H1 (cell line): Measurements from ENCODE around the gene SATB2. TPM values are rescaled to one million over a fixed set of nuclear protein-coding genes. Genes with fewer than 3 reads are reported as not detected.

Source experiments
- CTCF ChIA-PET: fragments of 300-600 bp; sonication (Branson Sonifier 250); formaldehyde crosslinking; loops from one replicate; lab custom pipeline; 2021; ENCODE audit not compliant: partially characterized antibody; lab: Charles Lee
- POLR2A ChIA-PET: fragments of 300-600 bp; sonication (Branson Sonifier 250); formaldehyde crosslinking; loops from one replicate; lab custom pipeline; 2021; ENCODE audit warnings: inconsistent platforms; ENCODE audit not compliant: partially characterized antibody; lab: Charles Lee
- DNase-seq, 2 experiments: peaks; one replicate each; pipeline versions ENCODE4 v3.0.0 to v3.0.0-alpha.2; 2010 to 2022; ENCODE audit warnings: low spot score in 2 of 2, low read depth in 1 of 2, mixed read lengths in 1 of 2
- FAIRE-seq: peaks from 2 replicates; lab custom pipeline; 2011; peaks lifted over from hg19 to GRCh38; lab: Jason Lieb, UNC
- H2AFZ ChIP-seq: 2 replicates; pipeline ENCODE4 v1.8.1; 2012; ENCODE audit warnings: low read length, inconsistent platforms
- H2AK5ac ChIP-seq: 2 replicates; pipeline ENCODE4 v1.6.1; 2013; ENCODE audit warnings: low read depth, low read length
- H2BK120ac ChIP-seq: replicated peaks from 2 replicates; pipeline ENCODE3; 2013; ENCODE audit warnings: low read depth, low read length, inconsistent platforms
- H2BK12ac ChIP-seq: 2 replicates; pipeline ENCODE4 v1.6.1; 2013; ENCODE audit warnings: low read depth, low read length
- H2BK15ac ChIP-seq: 2 replicates; pipeline ENCODE4 v1.6.1; 2013; ENCODE audit warnings: low read length
- H2BK20ac ChIP-seq: 2 replicates; pipeline ENCODE4 v1.6.1; 2013; ENCODE audit warnings: low read length
- H2BK5ac ChIP-seq: 2 replicates; pipeline ENCODE4 v1.6.1; 2013; ENCODE audit warnings: low read depth, low read length
- H3K14ac ChIP-seq: 2 replicates; pipeline ENCODE4 v1.6.1; 2013; ENCODE audit warnings: inconsistent platforms; ENCODE audit not compliant: insufficient read length
- H3K18ac ChIP-seq: 2 replicates; pipeline ENCODE4 v1.6.1; 2013; ENCODE audit warnings: low read length; ENCODE audit errors: extremely low read depth
- H3K23ac ChIP-seq: 2 replicates; pipeline ENCODE4 v1.6.1; 2013; ENCODE audit warnings: inconsistent platforms; ENCODE audit not compliant: insufficient read length
- H3K23me2 ChIP-seq: 2 replicates; pipeline ENCODE4 v1.6.1; 2013; ENCODE audit warnings: low read depth, low read length
- H3K27ac ChIP-seq: 2 replicates; pipeline ENCODE4 v1.6.1; 2011; ENCODE audit warnings: low read depth, low read length, inconsistent platforms
- H3K27me3 ChIP-seq, 4 experiments: replicated peaks in 1 of 4; 1 replicate in 1 of 4; 2 replicates in 3 of 4; pipeline versions ENCODE4 v1.6.1 to v1.8.1; 2011 to 2013; ENCODE audit warnings: low read length in 3 of 4, mild to moderate bottlenecking in 3 of 4, inconsistent platforms in 2 of 4, mixed read lengths in 2 of 4, moderate library complexity in 1 of 4; ENCODE audit not compliant: control insufficient read depth in 3 of 4, insufficient read depth in 3 of 4; ENCODE audit errors: extremely low read depth in 1 of 4
- H3K36me3 ChIP-seq, 4 experiments: 2 replicates each; pipeline versions ENCODE4 v1.6.1 to v1.8.1; 2011 to 2013; ENCODE audit warnings: mild to moderate bottlenecking in 4 of 4, low read length in 3 of 4, moderate library complexity in 2 of 4, control low read depth in 1 of 4, inconsistent platforms in 1 of 4; ENCODE audit not compliant: insufficient read depth in 4 of 4, control insufficient read depth in 2 of 4
- H3K4ac ChIP-seq: replicated peaks from 2 replicates; pipeline ENCODE3; 2013; ENCODE audit warnings: low read length, low read depth, mixed read lengths, inconsistent platforms; ENCODE audit not compliant: insufficient read length
- H3K4me1 ChIP-seq, 4 experiments: replicated peaks in 1 of 4; 1 replicate in 1 of 4; 2 replicates in 3 of 4; pipeline versions ENCODE4 v1.6.1 to v1.8.1; 2011 to 2013; ENCODE audit warnings: low read length in 3 of 4, inconsistent platforms in 2 of 4, mixed read lengths in 1 of 4; ENCODE audit not compliant: insufficient read depth in 4 of 4, control insufficient read depth in 3 of 4
- H3K4me2 ChIP-seq, 2 experiments: 2 replicates each; pipeline versions ENCODE4 v1.6.1 to v1.8.1; 2011 to 2013; ENCODE audit warnings: low read depth in 2 of 2, low read length in 2 of 2, control low read depth in 1 of 2, inconsistent platforms in 1 of 2, mild to moderate bottlenecking in 1 of 2; ENCODE audit not compliant: insufficient read depth in 1 of 2
- H3K4me3 ChIP-seq, 4 experiments: fragments of 200-600, 300-600 bp in 1 of 4; sonication (generic), shearing (Covaris generic), sonication (Bioruptor Twin) in 1 of 4; 2 replicates each; pipeline versions ENCODE4 v1.5.1 to v1.8.1; 2011 to 2016; ENCODE audit warnings: low read length in 4 of 4, low read depth in 3 of 4, control low read depth in 2 of 4, inconsistent platforms in 2 of 4, mild to moderate bottlenecking in 2 of 4, mixed read lengths in 1 of 4, moderate library complexity in 1 of 4; ENCODE audit not compliant: insufficient read depth in 2 of 4; ENCODE audit errors: extremely low read depth in 1 of 4
- H3K56ac ChIP-seq: replicated peaks from 2 replicates; pipeline ENCODE3; 2013; ENCODE audit warnings: low read depth, mild to moderate bottlenecking, mixed read lengths, low read length, inconsistent platforms; ENCODE audit not compliant: insufficient read length
- H3K79me1 ChIP-seq: 2 replicates; pipeline ENCODE4 v1.6.1; 2013; ENCODE audit warnings: low read depth, low read length, control low read depth
- H3K79me2 ChIP-seq, 2 experiments: 2 replicates each; pipeline versions ENCODE4 v1.6.1 to v1.8.1; 2012 to 2013; ENCODE audit warnings: low read length in 2 of 2, mild to moderate bottlenecking in 2 of 2, inconsistent platforms in 1 of 2; ENCODE audit not compliant: insufficient read depth in 2 of 2, control insufficient read depth in 1 of 2
- H3K9ac ChIP-seq, 4 experiments: replicated peaks in 1 of 4; 1 replicate in 1 of 4; 2 replicates in 3 of 4; pipeline versions ENCODE4 v1.6.1 to v1.8.1; 2011 to 2013; ENCODE audit warnings: low read depth in 3 of 4, low read length in 3 of 4, control low read depth in 2 of 4, mild to moderate bottlenecking in 2 of 4, moderate library complexity in 2 of 4, inconsistent platforms in 1 of 4; ENCODE audit errors: extremely low read depth in 1 of 4
- H3K9me3 ChIP-seq, 2 experiments: 2 replicates each; pipeline versions ENCODE4 v1.6.1 to v1.8.1; 2012 to 2013; ENCODE audit warnings: mild to moderate bottlenecking in 2 of 2, moderate library complexity in 2 of 2, control low read depth in 1 of 2, inconsistent platforms in 1 of 2, low read depth in 1 of 2, low read length in 1 of 2, mixed read lengths in 1 of 2; ENCODE audit not compliant: insufficient read depth in 2 of 2
- H4K20me1 ChIP-seq, 2 experiments: replicated peaks in 1 of 2; 2 replicates each; pipeline versions ENCODE3 to v1.8.1; 2011 to 2013; ENCODE audit warnings: inconsistent platforms in 2 of 2, low read length in 2 of 2, mild to moderate bottlenecking in 1 of 2; ENCODE audit not compliant: insufficient read depth in 2 of 2, control insufficient read depth in 1 of 2
- H4K5ac ChIP-seq: 2 replicates; pipeline ENCODE4 v1.6.1; 2013; ENCODE audit warnings: low read length, low read depth, mixed read lengths, inconsistent platforms; ENCODE audit not compliant: insufficient read length
- H4K8ac ChIP-seq: 2 replicates; pipeline ENCODE4 v1.8.0; 2013; ENCODE audit warnings: mild to moderate bottlenecking, moderate library complexity, low read length, inconsistent platforms; ENCODE audit not compliant: insufficient read depth; ENCODE audit errors: extremely low read depth
- H4K91ac ChIP-seq: replicated peaks from 2 replicates; pipeline ENCODE3; 2013; ENCODE audit warnings: low read length, mixed read lengths, inconsistent platforms; ENCODE audit not compliant: insufficient read length
- ASH2L ChIP-seq: fragments of 200-600, 300-600 bp; sonication (generic); IDR thresholded peaks from one replicate; pipeline ENCODE4 v1.7.1; 2017; ENCODE audit warnings: low read length
- PHF8 ChIP-seq: fragments of 200-600 bp; sonication (generic); conservative IDR thresholded peaks from 2 replicates; pipeline ENCODE4 v1.7.1; 2012; ENCODE audit warnings: low read depth, mild to moderate bottlenecking, inconsistent platforms, low read length, moderate library complexity
- POU5F1 ChIP-seq: IDR thresholded peaks from 2 replicates; pipeline ENCODE4 v1.6.1; 2011; ENCODE audit warnings: low read depth, mild to moderate bottlenecking, low read length, moderate library complexity
- SP2 ChIP-seq: IDR thresholded peaks from 2 replicates; pipeline ENCODE4 v1.6.1; 2012; ENCODE audit warnings: mild to moderate bottlenecking, low read length, inconsistent platforms
- WGBS, 2 experiments: shearing (Covaris generic) in 1 of 2; methylation state at CpG; one replicate each; pipeline versions ENCODE4 v1.1.6 to v1.1.7; 2013 to 2015; ENCODE audit warnings: low lambda C conversion rate in 2 of 2, mixed read lengths in 2 of 2, inconsistent platforms in 1 of 2, low coverage in 1 of 2, missing lambda C conversion rate in 1 of 2; ENCODE audit not compliant: insufficient replicate concordance in 2 of 2, insufficient coverage in 1 of 2, insufficient read length in 1 of 2; ENCODE audit errors: extremely low coverage in 1 of 2, missing lambda C conversion rate in 1 of 2; 5-methylcytosine and 5-hydroxymethylcytosine counted together
- polyA plus RNA-seq, 7 experiments: library from polyadenylated mRNA; depleted of rRNA in 3 of 7; stranded (reverse) in 5 of 7; unstranded in 2 of 7; fragments of >200 nt in 5 of 7; fragments of 200-250 nt in 2 of 7; gene quantifications; 1 replicate in 5 of 7; 2 replicates in 1 of 7; 4 replicates in 1 of 7; pipeline versions ENCODE4 v1.2.1 to v1.2.3, GENCODE V29; 2011 to 2013; ENCODE audit warnings: missing spikeins in 2 of 7, mixed read lengths in 2 of 7
- total RNA-seq: library from RNA; stranded (reverse); fragmentation: NEBNext Ultra II Directional; extraction: Animal tissue kit (Norgen Biotek cat#: 25700); gene quantifications from 2 replicates; pipeline ENCODE4 v1.2.1, GENCODE V29; 2021
- TF ChIP-seq, protein P1 (sequence below): IDR thresholded peaks from 2 replicates; pipeline ENCODE4 v1.6.1; 2011; ENCODE audit warnings: low read depth, mild to moderate bottlenecking, low read length; ENCODE audit not compliant: insufficient read depth

SATB2 gene
- total and polyA plus RNA-seq, 2 of the 8 experiments (the other 6 are each of a cell fraction or from before 2014, with no cell fraction given): 1.3 to 5.7 TPM

DNA sequence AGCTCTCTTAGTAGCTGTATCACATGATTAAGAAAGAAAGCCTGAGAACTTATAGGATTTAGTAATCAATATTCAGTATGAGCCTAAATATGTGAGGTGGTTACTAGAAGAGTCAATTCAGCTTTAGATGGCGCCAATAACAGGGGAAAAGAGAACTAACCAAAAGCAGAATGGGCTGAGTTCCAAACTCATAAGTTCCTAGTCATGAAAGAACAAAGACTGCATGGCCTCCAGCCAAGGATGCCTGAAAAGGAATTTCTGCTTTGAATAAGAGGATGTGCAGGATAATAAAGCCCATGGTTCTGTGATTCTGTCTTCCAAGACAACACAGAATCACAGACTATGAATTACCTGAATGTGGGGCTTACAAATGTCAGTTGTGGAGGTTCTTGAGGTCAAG, 196.5 kb downstream of the SATB2 start:
- H3K27me3 ChIP-seq: no peaks in the 10 kb centered on the region
- ChIA-PET CTCF (interaction anchor here (1.0 kb wide), 1 partner anchor 10 kb away, joined by 3 read pairs; no protein-coding TSS in a partner anchor), POLR2A (interaction anchor here (0.6 kb wide), 1 partner anchor 8 kb away, joined by 3 read pairs; no protein-coding TSS in a partner anchor)
- H4K20me1 ChIP-seq: no peaks in the 10 kb centered on the region
- DNase-seq (no peak), FAIRE-seq (no peak)
- H3K4me1 ChIP-seq: no peaks in the 10 kb centered on the region
- no peak overlapping the region for H3K14ac ChIP-seq
- H2BK5ac ChIP-seq: no peak overlapping the region
- no peak overlapping the region for H4K8ac ChIP-seq
- H2AFZ ChIP-seq: no peak overlapping the region
- no peak overlapping the region for H2AK5ac ChIP-seq
- no peaks in the 10 kb centered on the region for H3K36me3 ChIP-seq
- H3K9me3 ChIP-seq: peaks cover 0 to 3% of the 10 kb centered on the region in 2 experiments; a peak in 2 of 4 replicates
- H2BK12ac ChIP-seq: no peak overlapping the region
- H3K79me2 ChIP-seq: no peaks in the 10 kb centered on the region
- H2BK15ac ChIP-seq: no peak overlapping the region
- no peak overlapping the region for H3K4ac ChIP-seq
- no peak overlapping the region for H4K91ac ChIP-seq
- no peaks in the 10 kb centered on the region for H3K23me2 ChIP-seq
- H3K56ac ChIP-seq: no peak overlapping the region
- no peak overlapping the region for H3K4me2 ChIP-seq
- H4K5ac ChIP-seq: no peak overlapping the region
- H3K23ac ChIP-seq: no peak overlapping the region
- H3K18ac ChIP-seq: no peak overlapping the region
- WGBS, 2 experiments: 95% methylated on average over 1 of the region's 1 CpG; no CpG with 5 or more reads in 1 of the 2 experiments
- H3K79me1 ChIP-seq: no peaks in the 10 kb centered on the region
- no peak overlapping the region for H3K27ac ChIP-seq
- no peak for TF ChIP-seq ASH2L
- TF ChIP-seq POU5F1: no peak
- TF ChIP-seq, protein P1, sequence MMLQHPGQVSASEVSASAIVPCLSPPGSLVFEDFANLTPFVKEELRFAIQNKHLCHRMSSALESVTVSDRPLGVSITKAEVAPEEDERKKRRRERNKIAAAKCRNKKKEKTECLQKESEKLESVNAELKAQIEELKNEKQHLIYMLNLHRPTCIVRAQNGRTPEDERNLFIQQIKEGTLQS: no peak
- no peak for TF ChIP-seq PHF8
- TF ChIP-seq SP2: no peak
- no peak overlapping the region for H3K9ac ChIP-seq
- H3K4me3 ChIP-seq: no peak overlapping the region
- H2BK20ac ChIP-seq: no peak overlapping the region
- H2BK120ac ChIP-seq: no peak overlapping the region
